Right lobe of liver (tissue), 6 donors: ENCODE results near the gene OPCML. TPM values are rescaled to one million over a fixed set of nuclear protein-coding genes. Genes with fewer than 3 reads are reported as not detected.

ENCODE experiments used
- ATAC-seq, 4 donors: fragments of 200-7000 bp; cut with Tn5 transposase; one replicate each; pipeline ENCODE4 v1.9.1; 2020; ENCODE audit warnings: mild to moderate bottlenecking in 4 of 4, moderate library complexity in 4 of 4
- DNase-seq, 3 donors: peaks; one replicate each; pipeline ENCODE4 v3.0.0-alpha.2; 2020
- H3K27ac ChIP-seq, 3 donors: fragments of 200-600 bp; one replicate each; pipeline ENCODE4 v1.8.0; 2022
- H3K27me3 ChIP-seq, 2 donors: fragments of 200-600 bp; one replicate each; pipeline ENCODE4 v1.8.0; 2022
- H3K36me3 ChIP-seq, 4 donors: fragments of 200-600 bp; sonication (generic) in 1 of 4; one replicate each; pipeline versions ENCODE4 v1.5.1 to v1.8.0; 2017 to 2022; ENCODE audit warnings: control low read depth in 1 of 4
- H3K4me1 ChIP-seq, 4 donors: fragments of 200-600 bp; sonication (generic) in 1 of 4; one replicate each; pipeline versions ENCODE4 v1.5.1 to v1.8.0; 2017 to 2022; ENCODE audit warnings: control low read depth in 1 of 4
- H3K4me3 ChIP-seq, 3 donors: fragments of 200-600 bp; one replicate each; pipeline ENCODE4 v1.8.0; 2022
- H3K9me3 ChIP-seq, 4 donors: fragments of 200-600 bp; sonication (generic) in 1 of 4; one replicate each; pipeline versions ENCODE4 v1.5.1 to v1.8.0; 2017 to 2022; ENCODE audit warnings: control low read depth in 1 of 4
- POLR2A ChIP-seq: fragments of 450-650 bp; IDR thresholded peaks from one replicate; pipeline ENCODE4 v1.6.1; 2017; ENCODE audit warnings: antibody characterized with exemption, mild to moderate bottlenecking
- WGBS: methylation state at CpG from one replicate; pipeline ENCODE4 v1.1.6; 2018; ENCODE audit warnings: low coverage, low lambda C conversion rate; ENCODE audit not compliant: insufficient coverage; ENCODE audit errors: missing lambda C conversion rate; 5-methylcytosine and 5-hydroxymethylcytosine counted together
- intact Hi-C, 2 donors: fragments of 100-400 bp; cut with DNase I; formaldehyde crosslinking; loops; one replicate each; pipeline versions ENCODE4 v1.11.2 to v1.14.1; 2022
- long read RNA-seq: library from polyadenylated mRNA; unstranded; transcript quantifications from one replicate; pipeline ENCODE4 v2.0.0, GENCODE V29; 2019
- total RNA-seq, 6 experiments: library from RNA; depleted of rRNA in 2 of 6; stranded (reverse); fragments of >200 nt in 2 of 6; fragmentation: NEBNext Ultra II Directional in 3 of 6; extraction: Animal tissue kit (Norgen Biotek cat#: 25700) in 3 of 6; gene quantifications; one replicate each; pipeline versions ENCODE4 v1.1.0 to v1.2.4, GENCODE V29; 2016 to 2023
- TF ChIP-seq, protein P1 (sequence below), 4 donors: fragments of 200-600 bp in 3 of 4; fragments of 450-650 bp in 1 of 4; IDR thresholded peaks; one replicate each; pipeline versions ENCODE4 v1.5.1 to v1.8.0; 2016 to 2022; ENCODE audit warnings: antibody characterized with exemption in 4 of 4, mild to moderate bottlenecking in 2 of 4
- donor health status: DM: no; HTN: yes; CAD: no.
- donor health status: DM: no; HTN: no; CAD: no.
- donor health status: DM: no; HTN: no; CAD: no.
- donor health status: DM: no; HTN: yes; CAD: no.
- donor health status: DM: no; HTN: yes; CAD: no.

OPCML gene
- under 1 TPM in 1 of 6 experiments, not detected in 5; 0.11 TPM for total RNA-seq
- long read RNA-seq, result 0 reads

DNA sequence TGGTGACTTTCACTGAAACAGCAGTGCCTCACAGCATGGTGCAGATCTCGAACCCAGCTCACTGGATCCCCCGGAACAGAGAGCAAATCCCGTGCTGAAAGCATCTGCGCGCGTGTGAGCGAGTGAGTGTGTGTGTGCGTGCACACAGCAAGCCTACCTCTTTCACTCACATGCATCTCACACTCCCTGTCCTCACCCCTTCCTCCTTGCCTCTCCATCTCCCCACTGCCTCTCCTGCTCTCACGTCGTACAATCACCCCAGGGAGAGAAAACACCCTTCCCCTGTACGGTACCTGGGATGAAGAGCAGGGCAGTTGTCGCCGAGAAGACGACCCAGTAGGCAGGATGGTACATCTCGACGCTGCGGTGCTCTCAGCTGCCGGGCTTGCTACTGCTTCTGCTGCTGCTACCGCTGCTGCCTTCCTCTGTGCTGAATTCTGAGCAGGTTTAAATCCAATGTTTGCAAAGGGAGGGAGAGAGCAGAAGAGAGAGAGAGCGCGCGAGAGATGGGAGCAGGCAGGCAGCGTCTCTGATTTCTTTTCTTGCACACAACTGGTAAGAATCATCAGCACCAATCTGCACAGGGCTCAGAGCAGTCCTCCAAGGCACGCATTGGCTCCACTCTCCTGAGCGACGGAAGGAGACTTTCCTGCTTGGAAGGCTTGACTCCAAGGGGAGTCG lies at the start of gene OPCML:
Gene OPCML, minus strand, starts transcription at position 531 of the 681 bp plus-strand sequence.
- H3K27ac ChIP-seq, result no peak within 1 kb of the TSS
- 3% methylated on average over 23 of the region's 27 CpGs for WGBS
- no peak for DNase-seq
- H3K4me3 ChIP-seq, result no peak within 1 kb of the TSS
- H3K9me3 ChIP-seq, result no peaks in the 10 kb centered on the region
- intact Hi-C loops, result no loop called here
- no peak for ATAC-seq
- H3K27me3 ChIP-seq, result peaks cover 0 to 5% of the 10 kb centered on the region in 2 donors
- no peak for TF ChIP-seq POLR2A
- TF ChIP-seq, protein P1, sequence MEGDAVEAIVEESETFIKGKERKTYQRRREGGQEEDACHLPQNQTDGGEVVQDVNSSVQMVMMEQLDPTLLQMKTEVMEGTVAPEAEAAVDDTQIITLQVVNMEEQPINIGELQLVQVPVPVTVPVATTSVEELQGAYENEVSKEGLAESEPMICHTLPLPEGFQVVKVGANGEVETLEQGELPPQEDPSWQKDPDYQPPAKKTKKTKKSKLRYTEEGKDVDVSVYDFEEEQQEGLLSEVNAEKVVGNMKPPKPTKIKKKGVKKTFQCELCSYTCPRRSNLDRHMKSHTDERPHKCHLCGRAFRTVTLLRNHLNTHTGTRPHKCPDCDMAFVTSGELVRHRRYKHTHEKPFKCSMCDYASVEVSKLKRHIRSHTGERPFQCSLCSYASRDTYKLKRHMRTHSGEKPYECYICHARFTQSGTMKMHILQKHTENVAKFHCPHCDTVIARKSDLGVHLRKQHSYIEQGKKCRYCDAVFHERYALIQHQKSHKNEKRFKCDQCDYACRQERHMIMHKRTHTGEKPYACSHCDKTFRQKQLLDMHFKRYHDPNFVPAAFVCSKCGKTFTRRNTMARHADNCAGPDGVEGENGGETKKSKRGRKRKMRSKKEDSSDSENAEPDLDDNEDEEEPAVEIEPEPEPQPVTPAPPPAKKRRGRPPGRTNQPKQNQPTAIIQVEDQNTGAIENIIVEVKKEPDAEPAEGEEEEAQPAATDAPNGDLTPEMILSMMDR (IDR thresholded peaks at IDR 0.05), result no peak
- no peaks in the 10 kb centered on the region for H3K36me3 ChIP-seq
- H3K4me1 ChIP-seq, result no peaks in the 10 kb centered on the region

DNA sequence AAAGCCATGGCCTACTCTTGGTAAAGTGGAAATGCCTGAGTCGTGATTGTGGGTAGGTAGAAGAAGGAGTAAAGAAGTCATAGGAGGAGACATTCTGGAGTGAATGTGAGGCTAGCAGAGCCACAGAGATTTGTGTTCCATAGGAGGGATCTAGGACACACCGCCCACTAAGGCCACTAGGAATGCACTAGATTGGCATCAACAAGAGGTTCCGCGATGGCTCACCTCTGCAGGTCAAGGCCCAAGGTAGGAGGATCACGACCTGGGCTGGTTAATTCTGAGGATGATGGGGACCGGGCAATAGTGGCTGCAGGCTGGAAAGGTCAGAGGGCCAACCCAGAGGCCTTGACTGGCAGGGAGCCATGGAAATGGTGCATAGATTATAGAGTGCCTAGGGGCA lies 48.8 kb upstream of the OPCML start:
- ATAC-seq (no peak), DNase-seq (no peak)
- intact Hi-C loops, result no loop called here
- H3K27ac ChIP-seq, result no peak overlapping the region
- 72% methylated on average over 6 of the region's 6 CpGs for WGBS
- no peaks in the 10 kb centered on the region for H3K27me3 ChIP-seq
- TF ChIP-seq, protein P1 (IDR thresholded peaks at IDR 0.05), result no peak
- no peak for TF ChIP-seq POLR2A
- H3K4me3 ChIP-seq, result no peak overlapping the region
- no peaks in the 10 kb centered on the region for H3K4me1 ChIP-seq
- H3K9me3 ChIP-seq, result no peaks in the 10 kb centered on the region
- no peaks in the 10 kb centered on the region for H3K36me3 ChIP-seq

DNA sequence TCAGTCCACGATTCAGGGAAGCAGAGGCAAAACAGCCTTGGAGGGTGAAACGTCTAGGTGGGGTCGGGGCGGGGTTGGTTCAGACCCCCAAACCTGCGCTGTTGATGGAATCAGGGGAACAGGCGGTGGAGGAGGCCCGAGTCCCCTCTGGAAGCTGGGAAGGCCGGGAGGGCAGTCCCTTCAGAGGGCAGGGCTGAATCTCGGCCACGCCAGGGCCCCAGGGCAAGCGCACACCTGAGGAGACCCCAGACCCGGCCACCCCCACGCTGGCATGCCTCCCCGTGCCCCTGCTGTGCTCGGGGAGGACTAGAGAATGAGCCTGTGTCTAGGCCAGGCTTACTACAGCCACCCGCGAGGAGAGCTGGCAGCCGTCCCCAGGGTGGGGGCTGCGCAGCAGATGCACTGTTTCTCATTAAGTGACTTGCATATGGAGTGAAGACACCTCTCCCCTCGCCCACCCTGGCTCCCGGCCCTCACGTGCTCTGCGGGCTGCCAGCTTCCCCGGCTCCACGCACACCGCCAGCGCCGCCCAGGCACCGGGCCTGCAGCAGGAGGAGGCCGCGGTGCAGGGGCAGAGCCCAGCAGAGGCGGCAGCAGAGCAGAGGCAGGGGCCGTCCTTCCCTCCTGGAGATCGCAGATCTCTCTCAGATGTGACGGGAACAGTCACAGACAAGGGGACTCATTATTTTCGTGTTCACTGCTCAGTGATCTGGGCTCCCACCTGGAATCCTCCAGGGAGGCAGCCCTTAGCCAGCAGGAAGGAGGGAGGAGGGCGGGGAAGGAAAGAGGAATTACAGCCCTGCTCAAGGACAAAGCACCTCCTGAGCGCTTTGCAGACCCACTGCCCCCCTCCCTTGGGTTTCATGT lies 47.1 kb upstream of the OPCML start:
- Histone ChIP-seq H3K27me3 (no peaks in the 10 kb centered on the region), H3K4me3 (no peak overlapping the region), H3K9me3 (no peaks in the 10 kb centered on the region), H3K27ac (no peak overlapping the region), H3K4me1 (no peaks in the 10 kb centered on the region), H3K36me3 (no peaks in the 10 kb centered on the region)
- intact Hi-C loops, result no loop called here
- peak in 1 of 4 donors; percentile 38 for ATAC-seq
- 57% methylated on average over 4 of the region's 38 CpGs for WGBS
- no peak for TF ChIP-seq POLR2A
- TF ChIP-seq, protein P1 (IDR thresholded peaks at IDR 0.05), result no peak
- no peak for DNase-seq

DNA sequence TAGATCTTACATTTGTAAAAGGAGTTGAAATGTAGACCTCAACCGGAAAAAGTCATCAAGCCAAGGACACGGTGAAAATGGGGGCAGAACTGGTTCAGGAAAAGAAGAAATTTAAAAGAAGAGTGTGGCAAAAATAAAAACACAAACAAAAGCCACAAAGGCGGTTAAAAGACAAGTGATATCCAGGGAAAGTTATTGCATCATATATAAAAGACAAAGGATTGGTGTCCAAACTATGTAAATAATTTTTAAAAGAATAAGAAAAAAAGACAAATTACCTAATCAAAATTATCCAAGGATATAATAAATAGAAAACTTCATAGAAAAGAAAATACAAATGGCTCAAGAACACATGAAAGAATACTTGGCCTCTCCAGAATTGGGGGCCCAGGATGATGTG lies 45.1 kb upstream of the OPCML start:
- intact Hi-C loops, result no loop called here
- no peaks in the 10 kb centered on the region for H3K9me3 ChIP-seq
- no peaks in the 10 kb centered on the region for H3K36me3 ChIP-seq
- WGBS, result 82% methylated on average over 3 of the region's 3 CpGs
- ATAC-seq, result no peak
- H3K4me1 ChIP-seq, result no peaks in the 10 kb centered on the region
- H3K4me3 ChIP-seq, result no peak overlapping the region
- DNase-seq, result no peak
- no peak overlapping the region for H3K27ac ChIP-seq
- no peak for TF ChIP-seq POLR2A
- TF ChIP-seq, protein P1 (IDR thresholded peaks at IDR 0.05), result no peak
- no peaks in the 10 kb centered on the region for H3K27me3 ChIP-seq
